HepG2 (cell line): Measurements from ENCODE around the gene ZNF384. TPM values are rescaled to one million over a fixed set of nuclear protein-coding genes. Genes with fewer than 3 reads are reported as not detected.

Experiments used
- ATF3 ChIP-seq: sonication (generic); formaldehyde crosslinking; IDR thresholded peaks from 2 replicates; pipeline ENCODE4 v1.4.0; 2020; ENCODE audit warnings: missing genetic modification reagents
- CCAR2 ChIP-seq: fragments of 200-400 bp; formaldehyde crosslinking; optimal IDR thresholded peaks from 2 replicates; pipeline ENCODE3; 2018; ENCODE audit warnings: low read depth, mild to moderate bottlenecking, low read length, moderate library complexity
- GABPA ChIP-seq, 2 experiments: IDR thresholded peaks; 2 replicates each; pipeline ENCODE4 v1.6.1; 2011 to 2016; ENCODE audit warnings: low read depth in 2 of 2, low read length in 1 of 2, missing biosample characterization in 1 of 2, missing genetic modification characterization in 1 of 2
- HIC2 ChIP-seq: sonication (generic); formaldehyde crosslinking; IDR thresholded peaks from 2 replicates; pipeline ENCODE4 v1.9.0; 2022; ENCODE audit warnings: low read depth, missing genetic modification reagents
- KMT2A ChIP-seq: sonication (generic); formaldehyde crosslinking; IDR thresholded peaks from 2 replicates; pipeline ENCODE4 v1.4.0; 2020; ENCODE audit warnings: missing genetic modification reagents
- SALL2 ChIP-seq: sonication (generic); formaldehyde crosslinking; IDR thresholded peaks from 2 replicates; pipeline ENCODE4 v1.8.1; 2023; ENCODE audit warnings: mild to moderate bottlenecking, missing genetic modification reagents, inconsistent platforms
- SIN3B ChIP-seq: fragments of 150-350 bp; IDR thresholded peaks from 2 replicates; pipeline ENCODE4 v1.6.1; 2014; ENCODE audit warnings: low read length
- ZKSCAN5 ChIP-seq: sonication (generic); formaldehyde crosslinking; IDR thresholded peaks from 2 replicates; pipeline ENCODE4 v1.5.1; 2020; ENCODE audit warnings: mild to moderate bottlenecking, missing genetic modification reagents
- ZMYM3 ChIP-seq: sonication (generic); formaldehyde crosslinking; IDR thresholded peaks from 2 replicates; pipeline ENCODE4 v1.5.1; 2020; ENCODE audit warnings: mild to moderate bottlenecking, missing genetic modification reagents
- ZNF3 ChIP-seq: IDR thresholded peaks from 2 replicates; pipeline ENCODE4 v1.7.0; 2017; ENCODE audit warnings: inconsistent platforms
- ZNF350 ChIP-seq: sonication (generic); formaldehyde crosslinking; IDR thresholded peaks from 2 replicates; pipeline ENCODE4 v1.4.0; 2020; ENCODE audit warnings: mild to moderate bottlenecking, low read depth, missing genetic modification reagents, borderline replicate concordance
- ZNF451 ChIP-seq: sonication (generic); formaldehyde crosslinking; IDR thresholded peaks from 2 replicates; pipeline ENCODE4 v1.5.0; 2020; ENCODE audit warnings: mild to moderate bottlenecking, missing genetic modification reagents
- ZNF562 ChIP-seq: sonication (generic); formaldehyde crosslinking; IDR thresholded peaks from 2 replicates; pipeline ENCODE4 v1.8.0; 2022; ENCODE audit warnings: missing genetic modification reagents, borderline replicate concordance
- ZNF589 ChIP-seq: sonication (generic); formaldehyde crosslinking; conservative IDR thresholded peaks from 2 replicates; pipeline ENCODE4 v1.8.0; 2022; ENCODE audit warnings: mild to moderate bottlenecking, moderate library complexity, missing genetic modification reagents
- ZNF646 ChIP-seq: sonication (generic); formaldehyde crosslinking; IDR thresholded peaks from 2 replicates; pipeline ENCODE4 v1.9.0; 2021; ENCODE audit warnings: mild to moderate bottlenecking, missing genetic modification reagents
- ZNF703 ChIP-seq: sonication (generic); formaldehyde crosslinking; IDR thresholded peaks from 2 replicates; pipeline ENCODE4 v1.5.1; 2020; ENCODE audit warnings: missing genetic modification reagents, mild to moderate bottlenecking, moderate library complexity, borderline replicate concordance
- ZUFSP ChIP-seq: sonication (generic); formaldehyde crosslinking; IDR thresholded peaks from 2 replicates; pipeline ENCODE4 v1.9.0; 2021; ENCODE audit warnings: missing genetic modification reagents, mild to moderate bottlenecking, borderline replicate concordance
- polyA plus RNA-seq, 8 experiments: library from polyadenylated mRNA; depleted of rRNA in 3 of 8; stranded (reverse) in 7 of 8; unstranded in 1 of 8; fragments of >200 nt; fragmentation: Illumina TruSeq in 4 of 8; extraction: Trizol in 4 of 8; gene quantifications; 2 replicates each; pipeline versions ENCODE4 v1.2.1 to v1.2.3, GENCODE V29; 2011 to 2016; ENCODE audit warnings: low read depth in 4 of 8, missing spikeins in 1 of 8, mixed read lengths in 1 of 8; ENCODE audit not compliant: insufficient read depth in 1 of 8
- total RNA-seq, 5 experiments: library from RNA; depleted of rRNA; stranded (reverse); fragments of >200 nt; fragmentation: Illumina TruSeq; extraction: Trizol; gene quantifications; 2 replicates each; pipeline ENCODE4 v1.2.3, GENCODE V29; 2016; ENCODE audit warnings: low read depth in 1 of 5

ZNF384 gene
- total and polyA plus RNA-seq, 2 of the 13 experiments (the other 11 are each of a cell fraction or from before 2014, with no cell fraction given): 23.6 to 55.3 TPM

- no peak for TF ChIP-seq ZNF703
- no peak; the same call in none of the 2 replicates for TF ChIP-seq SALL2
- no peak; the same call in 1 of the 2 replicates for TF ChIP-seq HIC2
- TF ChIP-seq ATF3 (CRISPR knock-in tag): no peak
- TF ChIP-seq ZNF451 (CRISPR knock-in tag): peak; percentile 52; the same call in 1 of the 2 replicates
- no peak for TF ChIP-seq ZUFSP (CRISPR knock-in tag)
- no peak for TF ChIP-seq ZKSCAN5 (CRISPR knock-in tag)
- no peak for TF ChIP-seq ZNF3 (CRISPR knock-in tag)
- TF ChIP-seq KMT2A (CRISPR knock-in tag): peak; percentile 17; the same call in 1 of the 2 replicates
- TF ChIP-seq ZNF562 (CRISPR knock-in tag): no peak
- no peak for TF ChIP-seq CCAR2
- TF ChIP-seq SIN3B: no peak
- peak; percentile 81; the same call in 1 of the 2 replicates for TF ChIP-seq ZNF350
- no peak for TF ChIP-seq ZNF646
- peak; percentile 88 for TF ChIP-seq GABPA (IDR thresholded peaks at IDR 0.05; ENCODE audit: low read depth, low read length)
- peak; percentile 98 for TF ChIP-seq GABPA (CRISPR knock-in tag; IDR thresholded peaks at IDR 0.05; ENCODE audit: low read depth)
- no peak for TF ChIP-seq ZMYM3 (CRISPR knock-in tag)
- no peak for TF ChIP-seq ZNF589 (CRISPR knock-in tag)
These were observed at the start of gene ZNF384 (continued) for GRCh38 chr12:6688999-6689882.
